Measurements from ENCODE around the gene BPGM. TPM values are rescaled to one million over a fixed set of nuclear protein-coding genes. Genes with fewer than 3 reads are reported as not detected.
A peak's percentile ranks its signal among the peaks of the same experiment; 100 is the strongest.

Gene BPGM
- total RNA-seq, 1 donor: 64.8 TPM

GRCh38 chr7:134724606-134725005 lies 78.0 kb downstream of the BPGM start:
- no peaks in the 10 kb centered on the region for H3K36me3 ChIP-seq (ENCODE audit: insufficient read depth, low read length)
- H3K4me3 ChIP-seq (ENCODE audit: insufficient read depth, low read length): no peak overlapping the region
- peak; percentile 51 for DNase-seq (ENCODE audit: insufficient read length, low spot score, missing footprints)
- peaks cover 60% of the 10 kb centered on the region for H3K4me1 ChIP-seq (ENCODE audit: insufficient read depth, low read length)
- H3K9me3 ChIP-seq (ENCODE audit: low read depth, low read length): no peaks in the 10 kb centered on the region
- peak overlapping the region; percentile 63 for H2AFZ ChIP-seq (ENCODE audit: low read length)
- no peaks in the 10 kb centered on the region for H3K27me3 ChIP-seq (ENCODE audit: insufficient read depth, low read length)
- H4K20me1 ChIP-seq (ENCODE audit: insufficient read depth, low read length): no peaks in the 10 kb centered on the region
- H3K79me2 ChIP-seq (ENCODE audit: insufficient read depth, low read length): peaks cover 5% of the 10 kb centered on the region
- peak overlapping the region; percentile 2 for H3K27ac ChIP-seq (ENCODE audit: low read depth, low read length)
- no peak overlapping the region for H3K4me2 ChIP-seq (ENCODE audit: insufficient read depth, low read length)
- TF ChIP-seq CTCF (IDR thresholded peaks at IDR 0.05; ENCODE audit: extremely low read depth, low read depth, low read length): peak; percentile 83

GRCh38 chr7:134726581-134726980 lies 79.9 kb downstream of the BPGM start:
- no peak for DNase-seq (ENCODE audit: insufficient read length, low spot score, missing footprints)
- Histone ChIP-seq H3K36me3 (ENCODE audit: insufficient read depth, low read length) (no peaks in the 10 kb centered on the region), H3K27me3 (ENCODE audit: insufficient read depth, low read length) (no peaks in the 10 kb centered on the region), H3K27ac (ENCODE audit: low read depth, low read length) (peak overlapping the region; percentile 59), H2AFZ (ENCODE audit: low read length) (peak overlapping the region; percentile 39), H3K9me3 (ENCODE audit: low read depth, low read length) (no peaks in the 10 kb centered on the region), H3K4me1 (ENCODE audit: insufficient read depth, low read length) (peaks cover 64% of the 10 kb centered on the region), H3K4me2 (ENCODE audit: insufficient read depth, low read length) (no peak overlapping the region), H3K79me2 (ENCODE audit: insufficient read depth, low read length) (peaks cover 7% of the 10 kb centered on the region), H4K20me1 (ENCODE audit: insufficient read depth, low read length) (no peaks in the 10 kb centered on the region), H3K4me3 (ENCODE audit: insufficient read depth, low read length) (no peak overlapping the region)
- TF ChIP-seq CTCF (IDR thresholded peaks at IDR 0.05; ENCODE audit: extremely low read depth, low read depth, low read length): no peak

GRCh38 chr7:134727711-134728110 lies 81.1 kb downstream of the BPGM start:
- Histone ChIP-seq H3K9me3 (ENCODE audit: low read depth, low read length) (no peaks in the 10 kb centered on the region), H3K79me2 (ENCODE audit: insufficient read depth, low read length) (peaks cover 5% of the 10 kb centered on the region), H3K27me3 (ENCODE audit: insufficient read depth, low read length) (no peaks in the 10 kb centered on the region), H3K36me3 (ENCODE audit: insufficient read depth, low read length) (no peaks in the 10 kb centered on the region), H3K27ac (ENCODE audit: low read depth, low read length) (peak overlapping the region; percentile 59), H4K20me1 (ENCODE audit: insufficient read depth, low read length) (no peaks in the 10 kb centered on the region), H3K4me2 (ENCODE audit: insufficient read depth, low read length) (peak overlapping the region; percentile 11), H2AFZ (ENCODE audit: low read length) (peak overlapping the region; percentile 11), H3K4me3 (ENCODE audit: insufficient read depth, low read length) (no peak overlapping the region), H3K4me1 (ENCODE audit: insufficient read depth, low read length) (peaks cover 69% of the 10 kb centered on the region)
- no peak for TF ChIP-seq CTCF (IDR thresholded peaks at IDR 0.05; ENCODE audit: extremely low read depth, low read depth, low read length)
- DNase-seq (ENCODE audit: insufficient read length, low spot score, missing footprints): no peak

Other genes with a start within 250 kb of the BPGM start
- gene AKR1B1, start 187.8 kb upstream of the BPGM start, total RNA-seq: 85.8 and 86.6 TPM in 2 replicates
- 1.4 and 2.4 TPM in 2 replicates for gene AKR1B10, start 119.3 kb upstream of the BPGM start, total RNA-seq
- gene AKR1B15, start 97.7 kb upstream of the BPGM start, total RNA-seq: 0.29 and 0.36 TPM in 2 replicates
- 1,075 and 1,123 TPM in 2 replicates for gene CALD1, start 132.8 kb downstream of the BPGM start, total RNA-seq